Activated CD4-positive, CD25-positive, alpha-beta regulatory T cell treated with anti-CD3 and anti-CD28 coated beads, Interleukin-2, amount 50 U/mL, for 16 hours (primary cell): ENCODE data around the gene CCBE1.

ENCODE experiments used
- DNase-seq: peaks from one replicate; pipeline ENCODE4 v3.0.0-alpha.2; 2020; ENCODE audit warnings: low read depth, low spot score

The CCBE1 gene

GRCh38 chr18:59395226-59396175 is 301.7 kb downstream of the CCBE1 start:
- no peak for DNase-seq

- DNase-seq: no peak
These were observed 303.8 kb downstream of the CCBE1 start for GRCh38 chr18:59393381-59393780.

- no peak for DNase-seq
These were observed 308.4 kb downstream of the CCBE1 start for GRCh38 chr18:59388817-59389216.

GRCh38 chr18:59387687-59388565 is 309.3 kb downstream of the CCBE1 start:
- DNase-seq: no peak

- no peak for DNase-seq
These were observed 310.1 kb downstream of the CCBE1 start for GRCh38 chr18:59386909-59387686.

DNA sequence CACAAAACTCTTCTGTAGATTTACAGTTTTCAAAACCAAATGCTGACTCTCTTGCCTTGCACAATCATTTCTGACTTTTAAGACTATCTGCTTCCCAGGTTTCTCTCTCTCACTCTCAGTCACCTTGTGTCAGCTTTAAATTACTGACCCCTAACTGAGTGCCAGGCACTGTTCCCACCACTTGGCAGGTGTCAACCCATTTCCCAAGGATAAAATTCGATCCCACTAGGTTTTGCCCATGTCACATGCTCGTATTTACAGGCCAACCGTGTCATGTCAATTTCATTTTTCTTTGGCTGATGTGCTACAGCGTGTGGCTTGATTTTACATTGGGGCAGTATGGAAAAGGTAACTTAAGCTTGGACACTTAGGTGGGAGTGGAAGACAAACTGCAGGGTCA is 312.0 kb downstream of the CCBE1 start:
- DNase-seq: no peak

GRCh38 chr18:59383851-59384250 is 313.4 kb downstream of the CCBE1 start:
- DNase-seq: no peak

DNA sequence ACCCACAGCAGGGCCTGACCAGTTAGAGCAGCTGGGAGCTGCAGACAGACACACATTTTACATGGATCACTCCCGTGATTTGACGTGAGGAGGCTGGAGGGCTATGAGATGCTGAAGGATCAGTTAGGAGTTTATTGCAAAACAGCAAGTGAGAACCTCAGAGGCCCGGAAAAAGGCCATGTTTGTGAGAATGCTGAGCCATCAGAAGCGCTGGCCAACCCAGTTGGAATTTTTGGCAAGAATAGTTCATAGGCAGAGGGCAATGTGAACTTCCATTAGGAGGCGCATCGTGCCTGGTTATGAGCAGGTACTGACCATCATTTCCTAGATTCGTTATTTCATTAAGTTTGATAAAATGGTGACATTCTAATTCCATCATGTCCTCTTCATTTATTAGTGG is 314.8 kb downstream of the CCBE1 start:
- DNase-seq: no peak

DNA sequence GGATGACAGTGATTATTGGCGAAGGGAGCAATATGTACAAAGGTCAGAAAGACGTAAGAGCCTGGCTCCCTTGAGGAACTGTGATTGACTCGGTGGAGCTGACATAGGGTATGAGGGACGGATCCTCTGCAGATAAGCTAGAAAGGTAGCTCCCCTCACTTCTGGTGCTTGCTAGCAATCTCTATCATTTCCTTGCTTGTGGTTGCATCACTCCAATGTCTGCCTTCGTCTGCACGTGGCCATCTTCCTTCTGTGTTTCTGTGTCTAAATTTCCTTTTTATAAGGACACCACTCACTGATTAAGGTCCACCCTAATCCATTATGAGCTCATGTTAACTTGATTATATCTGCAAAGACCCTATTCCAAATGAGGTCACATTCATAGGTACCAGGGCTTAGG is 315.3 kb downstream of the CCBE1 start:
- DNase-seq: no peak
